HEK293 (cell line): Measurements from ENCODE around the gene PDLIM5.

Experiments
- CTCF ChIA-PET: fragments of 350-600 bp; formaldehyde crosslinking; extraction: SDS; loops from one replicate; lab custom pipeline; 2021; ENCODE audit warnings: antibody characterized with exemption; lab: Yijun Ruan, JAX
- POLR2A ChIA-PET: fragments of 300-600 bp; formaldehyde crosslinking; extraction: SDS; loops from one replicate; lab custom pipeline; 2020; ENCODE audit warnings: antibody characterized with exemption, inconsistent platforms; lab: Yijun Ruan, JAX
- H3K27ac ChIP-seq: fragments of 200-500 bp; sonication (Bioruptor generic); 2 replicates; pipeline ENCODE4 v1.5.1; 2014; ENCODE audit warnings: low read depth, low read length, control low read depth, inconsistent platforms; ENCODE audit errors: extremely low read depth
- H3K36me3 ChIP-seq, 2 experiments: fragments of 200-500 bp in 1 of 2; sonication (Bioruptor generic) in 1 of 2; 1 replicate in 1 of 2; 2 replicates in 1 of 2; pipeline ENCODE4 v1.5.1; 2014 to 2017; ENCODE audit warnings: inconsistent platforms in 2 of 2, low read length in 2 of 2; ENCODE audit not compliant: control insufficient read depth in 2 of 2, insufficient read depth in 1 of 2
- H3K4me1 ChIP-seq: fragments of 200-500 bp; sonication (Bioruptor generic); 2 replicates; pipeline ENCODE4 v1.5.1; 2014; ENCODE audit warnings: mild to moderate bottlenecking, low read length, inconsistent platforms; ENCODE audit not compliant: control insufficient read depth, insufficient read depth
- H3K4me3 ChIP-seq: 2 replicates; pipeline ENCODE4 v1.5.1; 2011; ENCODE audit warnings: low read depth, mild to moderate bottlenecking, control low read depth, low read length, moderate library complexity
- H3K9me3 ChIP-seq: fragments of 200-500 bp; sonication (Bioruptor generic); 2 replicates; pipeline ENCODE4 v1.5.1; 2014; ENCODE audit warnings: low read depth, low read length, inconsistent platforms; ENCODE audit not compliant: control insufficient read depth, insufficient read depth
- GLIS1 ChIP-seq: fragments of 450-650 bp; formaldehyde crosslinking; IDR thresholded peaks from 2 replicates; pipeline ENCODE4 v1.5.1; 2016; ENCODE audit warnings: missing biosample characterization, missing genetic modification characterization
- HOXC10 ChIP-seq: sonication (generic); formaldehyde crosslinking; IDR thresholded peaks from 2 replicates; pipeline ENCODE4 v1.8.1; 2023; ENCODE audit warnings: mild to moderate bottlenecking, missing genetic modification reagents
- INSM2 ChIP-seq: fragments of 450-650 bp; formaldehyde crosslinking; IDR thresholded peaks from 2 replicates; pipeline ENCODE4 v1.5.1; 2016; ENCODE audit warnings: missing biosample characterization, missing genetic modification characterization
- KLF1 ChIP-seq: fragments of 450-650 bp; formaldehyde crosslinking; IDR thresholded peaks from 2 replicates; pipeline ENCODE4 v1.5.1; 2016; ENCODE audit warnings: missing biosample characterization, missing genetic modification characterization
- SALL2 ChIP-seq: fragments of 450-650 bp; formaldehyde crosslinking; IDR thresholded peaks from 2 replicates; pipeline ENCODE4 v1.5.0; 2017; ENCODE audit warnings: missing biosample characterization, mild to moderate bottlenecking, missing genetic modification characterization, borderline replicate concordance
- SP7 ChIP-seq: fragments of 450-650 bp; formaldehyde crosslinking; IDR thresholded peaks from 2 replicates; pipeline ENCODE4 v1.5.1; 2016; ENCODE audit warnings: missing biosample characterization, missing genetic modification characterization
- TCF7L2 ChIP-seq: IDR thresholded peaks from 2 replicates; pipeline ENCODE4 v1.6.1; 2011; ENCODE audit warnings: low read depth, mild to moderate bottlenecking, inconsistent platforms, low read length, moderate library complexity, borderline replicate concordance
- WT1 ChIP-seq: fragments of 450-650 bp; formaldehyde crosslinking; IDR thresholded peaks from 2 replicates; pipeline ENCODE4 v1.5.1; 2016; ENCODE audit warnings: missing biosample characterization, missing genetic modification characterization
- ZBTB17 ChIP-seq: fragments of 450-650 bp; formaldehyde crosslinking; IDR thresholded peaks from 2 replicates; pipeline ENCODE4 v1.5.1; 2016; ENCODE audit warnings: missing biosample characterization, missing genetic modification characterization
- ZIC2 ChIP-seq: fragments of 450-650 bp; formaldehyde crosslinking; IDR thresholded peaks from 2 replicates; pipeline ENCODE4 v1.5.1; 2016; ENCODE audit warnings: missing biosample characterization, missing genetic modification characterization
- ZNF132 ChIP-seq: fragments of 450-650 bp; formaldehyde crosslinking; IDR thresholded peaks from 2 replicates; pipeline ENCODE4 v1.5.1; 2017; ENCODE audit warnings: missing biosample characterization, missing genetic modification characterization, borderline replicate concordance
- ZNF174 ChIP-seq: fragments of 450-650 bp; formaldehyde crosslinking; IDR thresholded peaks from 2 replicates; pipeline ENCODE4 v1.5.0; 2017; ENCODE audit warnings: missing biosample characterization, mild to moderate bottlenecking, missing genetic modification characterization
- ZNF19 ChIP-seq: fragments of 450-650 bp; formaldehyde crosslinking; IDR thresholded peaks from 2 replicates; pipeline ENCODE4; 2016; ENCODE audit warnings: missing biosample characterization, missing genetic modification characterization, low read depth
- ZNF214 ChIP-seq: fragments of 450-650 bp; formaldehyde crosslinking; IDR thresholded peaks from 2 replicates; pipeline ENCODE4 v1.5.1; 2017; ENCODE audit warnings: missing biosample characterization, mild to moderate bottlenecking, missing genetic modification characterization, borderline replicate concordance
- ZNF23 ChIP-seq: fragments of 450-650 bp; formaldehyde crosslinking; IDR thresholded peaks from 2 replicates; pipeline ENCODE4 v1.5.1; 2016; ENCODE audit warnings: missing biosample characterization, missing genetic modification characterization, borderline replicate concordance
- ZNF239 ChIP-seq: fragments of 450-650 bp; formaldehyde crosslinking; IDR thresholded peaks from 2 replicates; pipeline ENCODE4 v1.5.1; 2016; ENCODE audit warnings: missing biosample characterization, missing genetic modification characterization
- ZNF266 ChIP-seq: fragments of 450-650 bp; formaldehyde crosslinking; IDR thresholded peaks from 2 replicates; pipeline ENCODE4 v1.5.1; 2016; ENCODE audit warnings: missing biosample characterization, missing genetic modification characterization, low read depth
- ZNF335 ChIP-seq: fragments of 450-650 bp; formaldehyde crosslinking; conservative IDR thresholded peaks from 2 replicates; pipeline ENCODE4 v1.5.1; 2016; ENCODE audit warnings: missing biosample characterization, missing genetic modification characterization
- ZNF514 ChIP-seq: fragments of 450-650 bp; formaldehyde crosslinking; IDR thresholded peaks from 2 replicates; pipeline ENCODE4 v1.5.1; 2016; ENCODE audit warnings: missing biosample characterization, missing genetic modification characterization
- ZNF558 ChIP-seq: fragments of 450-650 bp; formaldehyde crosslinking; IDR thresholded peaks from 2 replicates; pipeline ENCODE4 v1.5.1; 2016; ENCODE audit warnings: missing biosample characterization, missing genetic modification characterization
- ZNF560 ChIP-seq: fragments of 450-650 bp; formaldehyde crosslinking; IDR thresholded peaks from 2 replicates; pipeline ENCODE4 v1.5.1; 2017; ENCODE audit warnings: missing biosample characterization, missing genetic modification characterization, borderline replicate concordance
- ZNF571 ChIP-seq: fragments of 450-650 bp; formaldehyde crosslinking; IDR thresholded peaks from 2 replicates; pipeline ENCODE4 v1.5.0; 2017; ENCODE audit warnings: missing biosample characterization, missing genetic modification characterization
- ZNF600 ChIP-seq: fragments of 450-650 bp; formaldehyde crosslinking; IDR thresholded peaks from 2 replicates; pipeline ENCODE4 v1.5.1; 2016; ENCODE audit warnings: missing biosample characterization, missing genetic modification characterization
- ZNF629 ChIP-seq: fragments of 450-650 bp; formaldehyde crosslinking; IDR thresholded peaks from 2 replicates; pipeline ENCODE4 v1.5.1; 2017; ENCODE audit warnings: missing biosample characterization, missing genetic modification characterization
- ZNF830 ChIP-seq: fragments of 450-650 bp; IDR thresholded peaks from 2 replicates; pipeline ENCODE4 v1.5.0; 2018; ENCODE audit warnings: missing biosample characterization, missing genetic modification characterization, low read depth, mild to moderate bottlenecking, moderate library complexity
- TF ChIP-seq, protein P1 (sequence below): fragments of 450-650 bp; IDR thresholded peaks from 2 replicates; pipeline ENCODE4 v1.5.1; 2018; ENCODE audit warnings: missing biosample characterization, mild to moderate bottlenecking, missing genetic modification characterization
- TF ChIP-seq, protein P2 (sequence below): fragments of 450-650 bp; formaldehyde crosslinking; IDR thresholded peaks from 2 replicates; pipeline ENCODE4 v1.5.1; 2016; ENCODE audit warnings: missing biosample characterization, missing genetic modification characterization, low read depth

The PDLIM5 gene

DNA sequence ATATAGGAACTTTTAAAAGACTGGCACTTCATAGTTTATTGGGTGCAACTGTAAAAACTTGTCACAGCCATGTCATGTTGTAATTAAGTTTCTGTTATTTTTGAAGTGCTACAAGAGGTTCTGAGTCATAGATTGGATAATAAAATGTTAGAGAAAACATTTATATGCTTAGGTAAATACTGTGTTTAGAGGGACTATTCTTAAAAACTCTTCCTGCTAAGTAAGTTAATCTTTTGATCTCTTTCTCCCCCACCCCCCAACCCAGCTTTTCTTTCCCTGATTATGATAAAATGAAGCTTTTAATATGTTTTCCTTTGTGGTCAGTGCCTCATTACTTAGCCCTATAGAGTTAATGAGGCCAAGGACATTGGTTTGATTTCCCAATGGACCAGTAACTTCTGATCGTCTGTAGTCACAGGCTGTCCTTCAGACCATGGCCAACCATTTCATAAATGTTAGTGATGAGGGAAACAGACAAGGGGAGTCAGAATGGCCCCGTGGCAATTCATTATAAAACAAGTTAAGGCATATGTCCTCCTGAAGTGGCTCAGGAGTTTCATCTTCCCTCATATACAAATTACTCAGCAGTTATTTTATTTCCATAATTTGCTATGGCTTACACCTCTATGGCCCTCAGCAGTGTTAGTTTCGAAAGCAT, 3.9 kb upstream of the PDLIM5 start (continued):
- TF ChIP-seq INSM2 (peak; percentile 70), ZNF174 (tag by site-specific recombination) (no peak), ZNF600 (tag by site-specific recombination) (peak; percentile 52; the same call in 1 of the 2 replicates), ZNF560 (no peak), KLF1 (peak; percentile 20; the same call in 1 of the 2 replicates), ZNF266 (no peak)
- TF ChIP-seq, all 188 proteins: peak for 49

- Histone ChIP-seq H3K4me1 (no peaks in the 10 kb centered on the region; the same call in 1 of the 2 replicates), H3K9me3 (no peaks in the 10 kb centered on the region), H3K4me3 (no peak overlapping the region), H3K27ac (no peak overlapping the region), H3K36me3 (no peaks in the 10 kb centered on the region)
- TF ChIP-seq ZBTB17 (tag by site-specific recombination) (peak; percentile 16; the same call in 1 of the 2 replicates), SP7 (tag by site-specific recombination) (peak; percentile 63), ZNF132 (tag by site-specific recombination) (no peak), ZNF514 (no peak), WT1 (tag by site-specific recombination) (peak; percentile 78), TCF7L2 (no peak), ZNF239 (tag by site-specific recombination) (no peak), GLIS1 (peak; percentile 44; the same call in 1 of the 2 replicates), ZNF571 (tag by site-specific recombination) (no peak), ZNF558 (tag by site-specific recombination) (no peak)
- TF ChIP-seq, protein P1, sequence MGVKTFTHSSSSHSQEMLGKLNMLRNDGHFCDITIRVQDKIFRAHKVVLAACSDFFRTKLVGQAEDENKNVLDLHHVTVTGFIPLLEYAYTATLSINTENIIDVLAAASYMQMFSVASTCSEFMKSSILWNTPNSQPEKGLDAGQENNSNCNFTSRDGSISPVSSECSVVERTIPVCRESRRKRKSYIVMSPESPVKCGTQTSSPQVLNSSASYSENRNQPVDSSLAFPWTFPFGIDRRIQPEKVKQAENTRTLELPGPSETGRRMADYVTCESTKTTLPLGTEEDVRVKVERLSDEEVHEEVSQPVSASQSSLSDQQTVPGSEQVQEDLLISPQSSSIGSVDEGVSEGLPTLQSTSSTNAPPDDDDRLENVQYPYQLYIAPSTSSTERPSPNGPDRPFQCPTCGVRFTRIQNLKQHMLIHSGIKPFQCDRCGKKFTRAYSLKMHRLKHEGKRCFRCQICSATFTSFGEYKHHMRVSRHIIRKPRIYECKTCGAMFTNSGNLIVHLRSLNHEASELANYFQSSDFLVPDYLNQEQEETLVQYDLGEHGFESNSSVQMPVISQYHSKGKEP: peak; percentile 30; the same call in 1 of the 2 replicates
- ChIA-PET POLR2A (no interaction called here), CTCF (interaction anchor here (1.3 kb wide), 1 partner anchor 42 kb away, joined by 5 read pairs; no protein-coding TSS in a partner anchor)
Observed at GRCh38 chr4:94448815-94449375, 2.8 kb upstream of the PDLIM5 start.

DNA sequence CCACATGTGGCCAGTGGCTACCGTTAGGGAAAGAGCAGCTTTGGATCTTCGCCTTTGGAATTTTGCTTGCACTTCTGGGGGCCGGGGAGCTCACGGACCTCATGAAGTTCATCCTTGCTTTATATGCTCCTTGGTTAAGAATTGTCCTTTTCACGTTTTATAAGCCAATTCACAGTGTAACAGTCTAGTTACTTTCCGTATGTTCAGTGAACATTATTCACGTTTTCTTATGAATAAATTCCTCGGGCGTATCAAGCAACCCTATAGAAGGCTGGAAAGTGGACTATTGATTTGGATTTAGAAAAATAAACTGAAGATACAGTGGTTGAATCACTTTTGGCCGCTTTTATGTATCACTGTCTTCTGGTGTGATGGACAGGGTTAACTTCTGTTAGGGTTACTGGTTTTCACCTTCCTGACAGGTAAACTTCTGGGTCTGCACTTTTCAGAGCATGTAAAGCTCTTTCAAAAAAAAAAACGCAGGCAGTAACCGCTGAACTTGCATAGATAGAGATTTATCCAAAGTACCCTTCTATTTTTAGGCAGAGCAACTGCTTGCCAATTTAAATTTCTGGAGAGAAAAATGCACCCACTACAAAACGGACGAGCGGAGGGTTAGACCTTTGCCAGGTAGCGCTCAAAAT, 569 bp upstream of the PDLIM5 start:
- H3K4me3 ChIP-seq: peak overlapping the region; percentile 47
- no peak overlapping the region; the same call in 1 of the 2 replicates for H3K27ac ChIP-seq
- no peaks in the 10 kb centered on the region for H3K9me3 ChIP-seq
- CTCF ChIA-PET: interaction anchor here (0.6 kb wide), 1 partner anchor 143 kb away, joined by 3 read pairs; no protein-coding TSS in a partner anchor
- no peaks in the 10 kb centered on the region; the same call in 1 of the 2 replicates for H3K4me1 ChIP-seq
- POLR2A ChIA-PET: interaction anchor here (1.0 kb wide), 1 partner anchor 44 kb away, joined by 4 read pairs; no protein-coding TSS in a partner anchor
- TF ChIP-seq HOXC10: no peak
- no peak for TF ChIP-seq ZNF830 (tag by site-specific recombination)
- 0 out of 2 replicates have a peak, but pooled peaks have one; percentile 1 for TF ChIP-seq ZNF629
- TF ChIP-seq, protein P2, sequence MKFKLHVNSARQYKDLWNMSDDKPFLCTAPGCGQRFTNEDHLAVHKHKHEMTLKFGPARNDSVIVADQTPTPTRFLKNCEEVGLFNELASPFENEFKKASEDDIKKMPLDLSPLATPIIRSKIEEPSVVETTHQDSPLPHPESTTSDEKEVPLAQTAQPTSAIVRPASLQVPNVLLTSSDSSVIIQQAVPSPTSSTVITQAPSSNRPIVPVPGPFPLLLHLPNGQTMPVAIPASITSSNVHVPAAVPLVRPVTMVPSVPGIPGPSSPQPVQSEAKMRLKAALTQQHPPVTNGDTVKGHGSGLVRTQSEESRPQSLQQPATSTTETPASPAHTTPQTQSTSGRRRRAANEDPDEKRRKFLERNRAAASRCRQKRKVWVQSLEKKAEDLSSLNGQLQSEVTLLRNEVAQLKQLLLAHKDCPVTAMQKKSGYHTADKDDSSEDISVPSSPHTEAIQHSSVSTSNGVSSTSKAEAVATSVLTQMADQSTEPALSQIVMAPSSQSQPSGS (tag by site-specific recombination): no peak
- no peak for TF ChIP-seq SALL2 (tag by site-specific recombination)
- TF ChIP-seq ZNF19 (tag by site-specific recombination): no peak
- no peak for TF ChIP-seq ZIC2 (tag by site-specific recombination)
- TF ChIP-seq ZNF23 (tag by site-specific recombination): no peak
- 0 out of 2 replicates have a peak, but pooled peaks have one; percentile 40 for TF ChIP-seq ZNF335 (tag by site-specific recombination)
- peak; percentile 46; the same call in 1 of the 2 replicates for TF ChIP-seq ZNF600 (tag by site-specific recombination)
- TF ChIP-seq ZNF214: no peak
- H3K36me3 ChIP-seq: peaks cover 0 to 6% of the 10 kb centered on the region in 2 experiments; a peak in 1 of 3 replicates
